NCI-H460 (cell line): ENCODE results near the gene LTBP1. TPM values are rescaled to one million over a fixed set of nuclear protein-coding genes. Genes with fewer than 3 reads are reported as not detected.
"Not testable (repeated sequence)": the region's sequence is repeated elsewhere in the genome, so short reads cannot be mapped to it uniquely, and the experiment has no call there.

Experiments
- DNase-seq: peaks from one replicate; pipeline ENCODE4 v3.0.0-alpha.2; 2016; ENCODE audit warnings: low read depth; ENCODE audit errors: extremely low read depth
- total RNA-seq: library from RNA; depleted of rRNA; stranded (reverse); fragments of >200 nt; shearing (Covaris generic); gene quantifications from 2 replicates; pipeline ENCODE4 v1.2.3, GENCODE V29; 2014

Gene LTBP1
- total RNA-seq, 1 experiment from 2014 or later = 1.2 TPM

GRCh38 chr2:33032245-33032644, 85.5 kb downstream of the LTBP1 start:
- DNase-seq = no peak

GRCh38 chr2:33033606-33034081, 86.9 kb downstream of the LTBP1 start:
- no peak for DNase-seq

GRCh38 chr2:33034784-33035183, 88.0 kb downstream of the LTBP1 start:
- no peak for DNase-seq

GRCh38 chr2:33038230-33038629, 91.5 kb downstream of the LTBP1 start:
- DNase-seq = no peak

- DNase-seq = no peak
Measured at GRCh38 chr2:33038799-33039198, 92.0 kb downstream of the LTBP1 start.

GRCh38 chr2:33040541-33040940, 93.8 kb downstream of the LTBP1 start:
- DNase-seq = no peak

- no peak for DNase-seq
Measured at GRCh38 chr2:33042265-33042664, 95.5 kb downstream of the LTBP1 start.

- DNase-seq = no peak
Measured at GRCh38 chr2:33042819-33043218, 96.1 kb downstream of the LTBP1 start.

GRCh38 chr2:33047939-33048338, 101.2 kb downstream of the LTBP1 start:
- DNase-seq = no peak

GRCh38 chr2:33051586-33052360, 105.0 kb downstream of the LTBP1 start:
- DNase-seq = no peak

- DNase-seq = no peak
Measured at GRCh38 chr2:33052361-33052735, 105.6 kb downstream of the LTBP1 start.

- DNase-seq = not testable (repeated sequence)
Measured at GRCh38 chr2:33052795-33053194, 106.0 kb downstream of the LTBP1 start.

- DNase-seq = no peak
Measured at GRCh38 chr2:33056170-33056569, 109.4 kb downstream of the LTBP1 start.

- not testable (repeated sequence) for DNase-seq
Measured at GRCh38 chr2:33057307-33058028, 110.7 kb downstream of the LTBP1 start.

- DNase-seq = no peak
Measured at GRCh38 chr2:33058716-33059470, 112.1 kb downstream of the LTBP1 start.

- DNase-seq = no peak
Measured at GRCh38 chr2:33059471-33060156, 112.9 kb downstream of the LTBP1 start.

GRCh38 chr2:33060405-33060804, 113.7 kb downstream of the LTBP1 start:
- DNase-seq = no peak

- no peak for DNase-seq
Measured at GRCh38 chr2:33062665-33063250, 116.0 kb downstream of the LTBP1 start.

- no peak for DNase-seq
Measured at GRCh38 chr2:33064349-33064801, 117.6 kb downstream of the LTBP1 start.

- no peak for DNase-seq
Measured at GRCh38 chr2:33067598-33067997, 120.8 kb downstream of the LTBP1 start.
